ENCODE measurements around the gene HDAC10.
A peak's percentile ranks its signal among the peaks of the same experiment; 100 is the strongest.

Gene HDAC10

GRCh38 chr22:50256258-50256862 is 5.3 kb upstream of the HDAC10 start:
- DNase-seq (ENCODE audit: low spot score) = no peak

- no peak for DNase-seq (ENCODE audit: low spot score)
Measured at GRCh38 chr22:50255607-50256006, 4.5 kb upstream of the HDAC10 start.

DNA sequence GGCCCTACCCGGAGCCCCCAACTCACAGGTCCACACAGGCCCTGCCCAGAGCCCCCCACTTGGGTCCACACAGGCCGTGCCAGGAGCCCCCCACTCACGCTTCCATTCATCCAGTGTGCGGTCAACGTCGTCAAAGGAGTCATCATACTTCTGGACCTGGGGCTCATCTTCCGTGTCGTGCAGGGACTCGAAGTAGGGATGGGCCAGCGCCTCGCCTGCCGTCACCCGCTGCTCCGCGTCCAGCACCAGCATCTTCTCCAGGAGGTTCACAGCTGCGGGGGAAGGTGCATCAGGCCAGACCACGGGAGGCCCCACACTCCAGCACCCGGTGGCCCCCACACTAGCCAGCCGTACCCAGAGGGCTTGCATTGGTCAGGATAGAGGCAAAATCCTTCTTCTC is 4.0 kb upstream of the HDAC10 start:
- DNase-seq (ENCODE audit: low spot score) = no peak

DNA sequence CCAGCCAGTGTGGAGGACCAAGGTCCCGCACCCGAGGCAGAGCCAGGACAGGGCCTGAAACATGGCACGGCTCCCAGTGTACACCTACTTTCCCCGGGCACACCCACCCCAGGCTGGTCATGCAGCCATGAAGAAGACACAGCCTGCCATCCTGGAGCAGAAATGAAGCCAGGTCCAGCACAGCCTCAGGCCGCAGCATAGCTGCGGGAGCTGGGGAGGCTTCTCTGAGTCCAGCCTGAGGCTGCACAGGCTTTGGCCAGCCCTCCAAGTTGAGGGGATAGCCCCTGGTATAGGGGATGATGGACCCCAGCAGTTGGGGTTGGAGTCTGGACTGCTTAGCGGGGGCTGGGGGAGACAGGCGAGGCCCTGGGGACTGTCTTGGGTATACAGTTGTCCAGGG is 2.9 kb upstream of the HDAC10 start:
- DNase-seq (ENCODE audit: low spot score) = no peak

- no peak for DNase-seq (ENCODE audit: low spot score)
Measured at GRCh38 chr22:50253046-50253915, 2.2 kb upstream of the HDAC10 start.

DNA sequence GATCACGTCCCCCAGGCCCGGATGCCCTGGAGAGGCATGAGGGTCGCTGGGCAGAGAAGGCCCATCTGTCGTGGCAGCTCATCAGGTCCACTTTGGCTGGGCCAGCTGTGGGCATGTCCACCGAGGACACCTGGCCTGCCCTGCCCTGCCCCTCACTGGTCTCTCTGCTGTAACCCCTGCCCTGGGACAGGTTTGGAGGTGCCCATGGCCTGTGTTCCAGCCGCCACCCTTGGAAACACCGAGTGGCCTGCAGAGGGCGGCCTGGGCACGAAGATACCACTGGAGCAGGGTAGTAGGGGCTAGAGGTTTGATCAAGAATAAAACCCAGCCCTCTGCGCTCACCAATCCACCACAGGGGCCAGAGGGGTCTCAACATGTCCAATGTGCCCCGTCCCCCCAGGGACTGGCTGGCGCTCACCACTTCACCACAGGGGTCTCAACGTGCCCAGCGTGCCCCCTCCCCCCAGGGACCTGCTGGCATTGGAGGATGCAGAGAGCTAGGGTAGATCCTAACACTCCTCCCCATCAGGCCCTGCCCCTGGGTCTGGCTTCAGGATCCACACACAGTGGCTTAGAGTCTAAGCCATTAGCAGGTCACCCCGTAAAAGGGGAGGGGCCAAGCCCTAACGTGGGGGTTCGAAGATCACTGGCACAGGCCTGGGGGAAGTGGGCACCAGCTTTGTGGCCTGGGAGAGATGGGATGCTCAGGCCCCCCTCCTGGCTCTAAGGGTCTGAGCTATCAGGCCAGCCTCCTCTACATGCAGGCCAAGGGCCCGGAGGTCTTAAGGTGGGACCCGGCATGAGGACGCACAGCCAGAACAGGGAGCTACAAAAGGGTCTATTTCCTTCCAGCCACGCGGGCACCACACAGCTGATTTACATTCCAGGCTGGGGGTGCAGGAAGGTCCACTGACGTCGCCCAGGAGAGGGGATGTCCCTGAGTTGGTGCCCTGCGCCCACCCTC is 1.3 kb upstream of the HDAC10 start:
- DNase-seq (ENCODE audit: low spot score) = peak; percentile 50

- DNase-seq (ENCODE audit: low spot score) = no peak
Measured at GRCh38 chr22:50251477-50252081, 514 bp upstream of the HDAC10 start.

- DNase-seq (ENCODE audit: low spot score) = no peak
Measured at GRCh38 chr22:50250249-50250554, 863 bp downstream of the HDAC10 start.

- DNase-seq (ENCODE audit: low spot score) = no peak
Measured at GRCh38 chr22:50249341-50250248, 1.5 kb downstream of the HDAC10 start.

DNA sequence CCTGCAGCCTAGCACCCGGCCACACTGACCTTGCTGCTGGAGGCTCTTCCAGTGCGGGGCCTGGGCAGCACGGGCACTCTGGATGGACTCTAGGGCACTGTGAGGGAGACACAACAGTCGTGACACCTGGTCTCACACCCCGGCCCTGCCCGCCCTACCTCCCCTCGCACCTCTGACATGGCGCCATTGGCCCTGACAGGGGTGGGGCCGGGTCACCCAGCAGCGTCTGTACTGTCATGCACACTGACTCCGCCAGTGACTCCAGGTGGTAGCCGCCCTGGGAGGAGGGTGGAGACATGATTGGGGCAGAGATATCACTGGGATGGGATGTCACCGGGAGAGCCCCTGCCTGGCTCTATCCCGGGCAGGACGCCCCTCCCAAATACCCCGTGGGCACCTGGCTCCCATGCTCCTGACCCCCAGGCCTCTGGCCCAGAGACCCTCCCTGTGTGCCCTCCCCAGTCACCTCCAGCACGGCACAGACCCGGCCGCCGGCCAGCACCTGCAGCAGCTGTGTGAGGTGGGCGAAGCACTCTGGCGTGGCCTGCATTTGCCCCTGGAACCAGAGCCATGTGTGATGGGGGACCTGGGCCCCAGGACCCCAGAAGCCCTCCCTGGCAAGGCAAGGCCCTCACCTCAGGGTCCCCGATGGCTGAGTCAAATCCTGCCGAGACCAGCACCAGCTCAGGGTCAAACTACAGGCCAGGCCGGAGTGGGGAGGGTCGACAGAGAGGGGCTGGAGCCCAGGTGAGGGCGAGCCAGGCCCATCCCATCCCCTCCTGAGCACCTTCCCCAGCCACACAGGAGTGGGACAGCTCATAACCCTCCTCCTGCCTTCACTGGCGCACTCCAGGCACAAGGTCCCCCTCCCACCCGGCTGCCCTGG is 2.6 kb downstream of the HDAC10 start:
- no peak for DNase-seq (ENCODE audit: low spot score)

DNA sequence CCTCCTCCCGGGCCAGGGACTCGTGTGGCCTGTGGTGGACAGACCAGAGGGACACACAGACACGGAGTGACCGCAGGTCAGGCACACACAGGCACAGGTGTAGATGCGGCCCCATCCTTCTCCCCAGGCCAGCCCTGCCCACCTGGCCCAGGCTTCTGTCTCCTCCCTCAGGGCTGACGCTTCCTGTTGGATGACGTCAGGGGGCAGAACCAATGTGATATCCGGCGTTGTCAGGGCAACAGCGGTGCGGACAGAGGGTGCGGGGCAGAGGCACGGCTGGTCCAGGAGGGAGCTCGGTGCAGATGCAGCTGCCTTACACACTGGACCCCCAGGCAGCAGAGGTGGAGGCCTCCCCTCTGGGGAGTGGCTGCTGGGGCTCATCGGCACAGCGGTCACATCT is 3.3 kb downstream of the HDAC10 start:
- no peak for DNase-seq (ENCODE audit: low spot score)

GRCh38 chr22:50246242-50247175 is 4.6 kb downstream of the HDAC10 start:
- DNase-seq (ENCODE audit: low spot score) = no peak

DNA sequence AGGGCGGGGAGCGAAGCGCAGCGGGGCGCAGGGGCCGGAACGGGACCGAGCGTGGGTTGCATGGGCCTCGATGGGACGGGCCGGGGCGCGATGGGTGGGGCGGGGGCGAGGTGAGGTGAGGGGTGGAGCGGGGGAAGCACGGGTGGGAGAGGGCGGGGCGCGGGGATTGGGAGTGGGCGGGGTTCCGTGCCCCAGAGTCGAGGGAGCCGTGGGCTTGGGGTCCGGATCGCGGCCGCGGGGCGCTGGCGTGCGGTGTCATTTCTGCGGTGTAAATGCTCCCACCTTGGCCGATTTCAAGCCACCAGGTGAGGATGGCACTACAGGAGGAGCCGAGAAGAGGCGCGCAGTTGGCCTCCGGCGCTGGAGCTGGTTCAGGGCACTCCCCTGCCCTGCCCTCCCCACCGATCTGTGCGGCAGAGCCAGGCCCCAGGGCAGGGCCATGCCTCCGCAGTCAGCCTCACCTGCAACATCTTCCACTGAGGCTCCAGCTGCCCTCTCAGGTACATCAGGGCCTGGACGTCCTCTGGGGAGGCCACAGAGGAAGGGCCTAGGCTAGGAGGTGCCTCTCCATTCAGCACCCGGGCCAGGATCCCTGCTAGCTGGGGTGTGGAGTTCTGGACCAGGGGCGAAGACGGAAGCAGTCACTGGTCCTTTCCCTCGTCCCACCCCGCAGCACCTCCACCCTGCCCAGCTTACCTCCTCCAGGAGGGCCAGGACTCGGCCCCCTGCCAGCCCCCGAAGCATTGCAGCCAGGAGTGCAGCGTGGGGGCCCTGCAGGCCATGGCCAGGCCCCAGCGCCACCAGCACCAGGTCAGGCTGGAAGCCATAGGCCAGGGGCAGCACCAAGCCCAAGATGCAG is 5.6 kb downstream of the HDAC10 start:
- peak; percentile 22 for DNase-seq (ENCODE audit: low spot score)

DNA sequence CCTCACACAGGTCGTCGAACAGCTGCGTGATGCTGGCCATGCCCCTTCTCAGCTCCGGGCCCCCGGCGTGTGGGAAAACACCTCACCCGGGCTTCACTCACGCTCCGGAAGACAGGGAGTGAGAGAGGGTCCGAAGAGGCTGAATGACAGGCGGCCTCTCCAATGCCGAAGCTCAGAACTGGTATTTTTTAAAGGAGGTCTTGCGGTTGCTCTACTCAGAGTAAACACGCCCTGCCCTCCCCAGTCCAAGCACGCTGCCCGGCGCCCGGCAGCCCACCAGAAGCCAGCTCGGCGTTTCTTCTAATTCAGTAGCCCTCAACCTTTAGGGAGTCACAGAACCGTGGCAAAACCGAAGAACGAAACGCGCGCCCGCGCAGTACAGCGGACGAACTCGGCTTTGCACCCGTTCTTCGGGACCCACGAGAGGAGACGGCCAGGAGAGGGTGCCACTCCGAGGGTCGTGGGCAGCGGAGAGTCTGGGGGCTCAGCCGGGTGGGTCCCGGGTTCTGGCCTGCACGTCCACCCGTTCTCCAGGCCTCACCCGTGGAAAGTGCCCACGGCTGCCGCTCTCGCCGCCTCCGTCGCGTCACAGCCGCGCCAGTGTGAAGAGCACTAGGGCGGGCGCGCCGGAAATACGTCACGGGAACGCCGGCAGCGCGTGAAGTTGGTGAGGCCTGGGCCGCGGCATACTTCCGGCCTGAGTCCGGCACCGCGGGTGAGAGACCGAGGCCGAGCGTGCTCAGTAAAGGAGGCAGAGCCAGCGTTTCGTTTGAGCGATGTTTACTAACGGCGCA is 6.4 kb downstream of the HDAC10 start, which contains the start of gene TUBGCP6:
TUBGCP6 (minus strand) TSS at position 604 of the 794 bp plus-strand sequence; CDS start at position 40, 564 bp downstream.
- DNase-seq (ENCODE audit: low spot score) = peak; percentile 95

DNA sequence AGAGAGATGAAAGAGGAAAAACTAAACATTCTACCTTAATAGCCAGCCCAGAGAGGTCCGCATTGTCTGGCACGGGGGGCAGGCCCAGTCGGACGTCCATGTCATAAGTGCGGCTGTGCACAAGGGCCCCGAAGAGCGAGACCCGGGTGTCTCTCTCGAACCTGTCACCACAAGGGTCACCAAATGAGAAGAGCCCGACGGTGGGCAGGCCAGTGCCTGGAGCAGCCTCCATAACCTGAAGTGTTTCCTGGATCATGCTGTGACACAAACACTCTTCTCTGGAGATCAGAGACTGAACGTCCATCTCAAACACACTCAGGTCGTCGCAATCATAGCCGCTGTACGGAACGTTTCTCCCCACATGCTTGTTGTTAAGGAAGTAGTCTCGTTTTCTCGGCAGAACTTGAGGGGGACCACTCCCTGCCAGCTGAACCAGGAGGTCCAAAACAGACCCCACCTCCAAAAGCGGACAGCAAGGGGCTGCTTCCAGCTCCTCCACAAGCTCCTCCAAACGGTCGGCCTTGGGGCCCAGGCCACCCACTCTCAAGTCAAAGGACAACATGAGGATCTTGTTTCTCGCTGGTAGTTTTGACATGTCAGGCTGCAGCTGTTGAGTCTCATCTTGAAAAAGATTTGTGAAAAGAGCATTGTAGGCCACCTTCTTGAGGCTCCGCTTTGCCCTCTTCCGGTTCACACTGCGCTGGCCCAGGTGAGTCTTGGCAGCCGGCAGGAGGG is 7.2 kb downstream of the HDAC10 start:
- DNase-seq (ENCODE audit: low spot score) = no peak

GRCh38 chr22:50242406-50242949 is 8.6 kb downstream of the HDAC10 start:
- no peak for DNase-seq (ENCODE audit: low spot score)
